Measurements from ENCODE around the gene ACTA2.

- TF ChIP-seq, protein P1, sequence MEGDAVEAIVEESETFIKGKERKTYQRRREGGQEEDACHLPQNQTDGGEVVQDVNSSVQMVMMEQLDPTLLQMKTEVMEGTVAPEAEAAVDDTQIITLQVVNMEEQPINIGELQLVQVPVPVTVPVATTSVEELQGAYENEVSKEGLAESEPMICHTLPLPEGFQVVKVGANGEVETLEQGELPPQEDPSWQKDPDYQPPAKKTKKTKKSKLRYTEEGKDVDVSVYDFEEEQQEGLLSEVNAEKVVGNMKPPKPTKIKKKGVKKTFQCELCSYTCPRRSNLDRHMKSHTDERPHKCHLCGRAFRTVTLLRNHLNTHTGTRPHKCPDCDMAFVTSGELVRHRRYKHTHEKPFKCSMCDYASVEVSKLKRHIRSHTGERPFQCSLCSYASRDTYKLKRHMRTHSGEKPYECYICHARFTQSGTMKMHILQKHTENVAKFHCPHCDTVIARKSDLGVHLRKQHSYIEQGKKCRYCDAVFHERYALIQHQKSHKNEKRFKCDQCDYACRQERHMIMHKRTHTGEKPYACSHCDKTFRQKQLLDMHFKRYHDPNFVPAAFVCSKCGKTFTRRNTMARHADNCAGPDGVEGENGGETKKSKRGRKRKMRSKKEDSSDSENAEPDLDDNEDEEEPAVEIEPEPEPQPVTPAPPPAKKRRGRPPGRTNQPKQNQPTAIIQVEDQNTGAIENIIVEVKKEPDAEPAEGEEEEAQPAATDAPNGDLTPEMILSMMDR (IDR thresholded peaks at IDR 0.05; ENCODE audit: low read depth, low read length, missing input control): no peak
- TF ChIP-seq FOXA2 (IDR thresholded peaks at IDR 0.05): no peak
- TF ChIP-seq YY1 (IDR thresholded peaks at IDR 0.05): no peak
Observed at GRCh38 chr10:88963318-88963717, 10.7 kb upstream of the ACTA2 start.
